ENCODE data around the gene ETFB.

DNA sequence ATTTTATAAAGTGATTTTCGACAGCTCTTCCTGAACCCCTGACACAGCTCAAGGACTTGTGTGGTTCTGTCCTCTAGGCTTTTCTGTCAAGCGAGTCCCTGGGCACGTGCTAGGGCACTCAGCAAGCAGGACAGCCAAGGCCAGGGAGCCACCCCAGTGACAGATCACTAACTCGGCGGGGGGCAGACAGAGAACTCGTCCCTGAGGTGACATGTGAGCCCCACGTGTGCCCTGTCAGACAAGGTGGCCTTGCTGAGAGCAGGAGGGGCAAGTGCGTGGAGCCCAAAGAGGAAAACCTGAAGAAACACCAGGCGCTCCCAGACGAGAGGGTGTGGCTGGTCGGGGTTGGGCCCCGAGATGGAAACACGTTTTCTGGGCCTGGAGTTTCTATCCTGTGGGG lies 4.9 kb downstream of the ETFB start:
- TF ChIP-seq CTCF (IDR thresholded peaks at IDR 0.05) (no peak), POLR2A (IDR thresholded peaks at IDR 0.05) (no peak)

Measured in body of pancreas (tissue), 4 donors.